BLaER1 (cell line): ENCODE data around the gene DNAJB4.

Experiments
- H3K27ac ChIP-seq: shearing (Covaris generic); formaldehyde crosslinking; 2 replicates; pipeline ENCODE4 v1.8.1; 2022
- H3K27me3 ChIP-seq: shearing (Covaris generic); formaldehyde crosslinking; 2 replicates; pipeline ENCODE4 v1.8.1; 2022
- H3K36me3 ChIP-seq: shearing (Covaris generic); formaldehyde crosslinking; 2 replicates; pipeline ENCODE4 v1.8.1; 2022
- H3K4me1 ChIP-seq: shearing (Covaris generic); formaldehyde crosslinking; 2 replicates; pipeline ENCODE4 v1.8.1; 2022
- H3K4me2 ChIP-seq: shearing (Covaris generic); formaldehyde crosslinking; 2 replicates; pipeline ENCODE4 v1.8.1; 2022
- H3K4me3 ChIP-seq: shearing (Covaris generic); formaldehyde crosslinking; 2 replicates; pipeline ENCODE4 v1.8.1; 2022
- H3K9ac ChIP-seq: shearing (Covaris generic); formaldehyde crosslinking; 2 replicates; pipeline ENCODE4 v1.8.1; 2022
- H3K9me3 ChIP-seq: shearing (Covaris generic); formaldehyde crosslinking; 2 replicates; pipeline ENCODE4 v1.8.1; 2022
- H4K20me1 ChIP-seq: shearing (Covaris generic); formaldehyde crosslinking; 2 replicates; pipeline ENCODE4 v1.8.1; 2022
- Cebpa-rat ChIP-seq: shearing (Covaris generic); IDR thresholded peaks from 2 replicates; pipeline ENCODE4 v1.8.1; 2022

Gene DNAJB4

DNA sequence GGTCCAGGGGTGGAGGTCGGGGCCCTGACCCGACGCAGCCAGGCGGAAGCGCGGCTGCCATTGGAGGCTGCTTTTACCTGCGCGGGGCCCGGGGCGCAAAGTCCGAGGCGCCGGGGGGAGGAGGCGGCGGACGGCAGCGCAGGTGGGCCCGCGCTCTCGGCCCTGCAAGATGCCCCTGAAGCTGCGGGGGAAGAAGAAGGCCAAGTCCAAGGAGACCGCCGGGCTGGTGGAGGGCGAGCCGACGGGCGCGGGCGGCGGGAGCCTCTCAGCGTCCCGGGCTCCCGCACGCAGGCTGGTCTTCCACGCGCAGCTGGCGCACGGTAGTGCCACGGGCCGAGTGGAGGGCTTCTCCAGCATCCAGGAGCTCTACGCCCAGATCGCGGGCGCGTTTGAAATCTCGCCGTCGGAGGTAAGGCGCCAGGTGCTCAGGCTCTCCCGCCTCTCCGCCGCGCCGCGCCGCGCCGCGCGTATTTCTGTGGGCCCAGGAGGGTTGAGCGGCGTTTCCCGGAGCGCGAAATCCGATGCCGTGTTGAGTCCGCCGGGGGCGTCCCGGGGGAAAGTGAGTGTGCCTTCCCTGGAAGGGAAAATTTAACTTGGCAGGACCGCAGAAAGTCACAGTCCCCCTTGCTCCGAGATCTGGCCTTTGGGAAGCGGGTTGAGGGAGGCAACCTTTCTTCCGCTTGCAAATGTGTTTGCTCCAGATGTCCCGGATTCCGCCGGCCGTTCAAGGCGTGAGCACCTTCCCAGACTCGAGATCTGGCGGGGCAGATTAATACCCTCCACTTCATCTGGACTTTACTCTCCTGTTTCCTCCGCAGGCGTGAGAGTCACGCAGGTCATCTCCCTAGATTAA is 41.4 kb downstream of the DNAJB4 start, which contains the start of gene GIPC2:
GIPC2 (plus strand) TSS at position 41 of the 853 bp plus-strand sequence; CDS start at position 170, 129 bp downstream.
- Histone ChIP-seq H3K4me3 (no peak within 1 kb of the TSS), H3K4me1 (no peaks in the 10 kb centered on the region), H3K27ac (no peak within 1 kb of the TSS), H4K20me1 (no peaks in the 10 kb centered on the region), H3K4me2 (no peak within 1 kb of the TSS), H3K27me3 (no peaks in the 10 kb centered on the region), H3K9ac (no peak within 1 kb of the TSS), H3K9me3 (peaks cover 18% of the 10 kb centered on the region), H3K36me3 (no peaks in the 10 kb centered on the region)
- no peak for TF ChIP-seq Cebpa-rat

DNA sequence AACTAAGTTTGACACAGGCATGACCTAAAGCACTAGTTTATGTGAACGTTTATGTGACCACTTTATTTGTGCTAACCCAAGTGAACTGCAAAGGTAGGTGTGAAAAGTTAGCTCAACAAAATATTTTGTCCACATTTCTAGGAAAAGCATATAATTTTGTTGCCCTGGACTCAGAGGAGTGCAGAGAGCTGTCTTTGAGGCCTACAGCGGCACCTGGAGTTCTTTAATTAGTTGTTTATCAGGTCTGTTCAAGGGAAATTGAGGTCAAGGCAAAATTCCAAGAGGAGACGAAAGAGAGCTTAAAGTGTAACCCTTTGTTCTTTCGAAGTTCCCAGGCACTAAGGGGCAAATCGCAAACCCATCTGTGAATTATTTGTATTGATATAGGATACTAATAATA is 42.4 kb downstream of the DNAJB4 start:
- Histone ChIP-seq H3K9me3 (peaks cover 18% of the 10 kb centered on the region), H3K27ac (no peak overlapping the region), H3K36me3 (no peaks in the 10 kb centered on the region), H3K4me2 (no peak overlapping the region), H3K4me1 (no peaks in the 10 kb centered on the region), H3K9ac (no peak overlapping the region), H3K27me3 (no peaks in the 10 kb centered on the region), H3K4me3 (no peak overlapping the region), H4K20me1 (no peaks in the 10 kb centered on the region)
- TF ChIP-seq Cebpa-rat: no peak

DNA sequence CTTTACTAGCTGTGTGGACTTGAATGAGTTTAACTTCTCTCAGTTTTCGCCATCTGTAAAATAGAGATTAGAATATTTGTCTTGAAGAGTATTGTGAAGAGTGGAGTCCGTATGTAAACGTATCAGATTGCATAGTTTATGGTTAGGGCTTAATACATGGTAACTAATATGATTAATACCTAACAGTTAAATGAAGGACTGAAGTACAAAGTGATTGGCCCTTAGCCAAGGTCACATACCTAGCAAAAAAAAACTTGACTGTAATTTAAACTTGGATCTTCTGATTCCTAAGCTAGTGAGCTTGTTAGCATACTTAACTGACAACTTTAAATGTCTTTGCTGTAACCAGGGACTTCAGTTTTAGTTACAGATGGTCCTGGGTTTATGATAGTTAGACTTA is 42.9 kb downstream of the DNAJB4 start:
- H3K4me2 ChIP-seq: no peak overlapping the region
- TF ChIP-seq Cebpa-rat: no peak
- no peak overlapping the region for H3K9ac ChIP-seq
- peaks cover 18% of the 10 kb centered on the region for H3K9me3 ChIP-seq
- no peak overlapping the region for H3K27ac ChIP-seq
- no peak overlapping the region for H3K4me3 ChIP-seq
- H3K27me3 ChIP-seq: no peaks in the 10 kb centered on the region
- H4K20me1 ChIP-seq: no peaks in the 10 kb centered on the region
- H3K4me1 ChIP-seq: no peaks in the 10 kb centered on the region
- no peaks in the 10 kb centered on the region for H3K36me3 ChIP-seq

DNA sequence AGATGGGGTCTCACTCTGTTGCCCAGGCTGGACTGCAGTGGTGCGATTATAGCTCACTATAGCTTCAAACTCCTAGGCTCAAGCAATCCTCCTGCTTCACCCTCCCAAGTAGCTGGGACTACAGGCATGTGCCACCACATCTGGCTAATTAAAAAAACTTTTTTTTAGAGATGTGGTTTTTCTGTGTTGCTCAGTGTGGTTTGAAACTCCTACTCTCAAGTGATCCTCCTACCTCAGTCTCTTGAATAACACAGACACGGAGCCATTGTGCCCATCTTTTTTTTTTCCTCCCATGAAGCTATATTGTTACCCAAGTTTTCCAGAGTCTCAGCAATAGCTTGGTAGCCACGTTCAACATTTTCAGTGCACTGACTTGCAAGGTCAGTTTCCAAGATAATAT is 43.7 kb downstream of the DNAJB4 start:
- Histone ChIP-seq H3K4me1 (no peaks in the 10 kb centered on the region), H3K27me3 (no peaks in the 10 kb centered on the region), H3K27ac (no peak overlapping the region), H3K36me3 (no peaks in the 10 kb centered on the region), H3K9me3 (peaks cover 18% of the 10 kb centered on the region), H3K4me2 (no peak overlapping the region), H3K9ac (no peak overlapping the region), H3K4me3 (no peak overlapping the region), H4K20me1 (no peaks in the 10 kb centered on the region)
- TF ChIP-seq Cebpa-rat: no peak

DNA sequence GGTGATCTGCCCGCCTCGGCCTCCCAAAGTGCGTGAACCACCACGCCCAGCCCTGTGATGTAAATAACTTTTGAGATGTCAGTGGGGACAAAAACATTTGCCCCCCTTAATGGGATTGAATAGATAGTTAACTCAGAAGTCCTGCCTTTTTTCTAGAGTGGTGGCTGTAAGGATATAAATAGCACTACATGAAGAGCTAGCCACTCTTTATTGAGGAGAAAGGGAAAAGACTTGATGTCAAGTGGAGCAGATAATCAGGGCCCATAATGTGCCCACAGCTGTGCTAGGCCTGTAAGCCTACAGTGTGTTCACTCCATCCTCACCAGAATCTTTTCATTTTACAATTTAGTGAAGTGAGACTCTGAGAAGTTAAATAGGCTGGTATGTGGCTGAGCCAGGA is 44.7 kb downstream of the DNAJB4 start:
- H3K9ac ChIP-seq: no peak overlapping the region
- H3K27me3 ChIP-seq: no peaks in the 10 kb centered on the region
- H3K27ac ChIP-seq: no peak overlapping the region
- no peak for TF ChIP-seq Cebpa-rat
- no peak overlapping the region for H3K4me3 ChIP-seq
- H4K20me1 ChIP-seq: no peaks in the 10 kb centered on the region
- peaks cover 18% of the 10 kb centered on the region for H3K9me3 ChIP-seq
- no peak overlapping the region for H3K4me2 ChIP-seq
- no peaks in the 10 kb centered on the region for H3K36me3 ChIP-seq
- no peaks in the 10 kb centered on the region for H3K4me1 ChIP-seq

DNA sequence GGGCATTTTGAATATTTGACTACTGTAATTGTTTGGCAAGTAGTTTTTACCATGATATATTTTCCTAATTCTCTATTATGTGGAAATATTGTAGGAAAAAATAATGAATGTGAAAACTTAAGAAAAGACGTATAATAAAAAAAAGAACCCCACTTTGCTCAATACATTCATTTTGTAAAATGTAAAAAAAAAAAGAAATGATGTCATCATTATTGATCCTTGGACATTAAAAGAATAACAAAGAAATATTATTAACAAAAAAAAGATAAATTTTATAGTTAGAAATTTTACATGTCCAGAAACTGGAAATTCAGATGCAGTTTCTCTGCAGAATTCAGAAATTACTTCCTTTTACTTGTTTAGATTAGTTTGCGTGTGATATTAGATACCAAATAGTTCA is 46.3 kb downstream of the DNAJB4 start:
- H3K27me3 ChIP-seq: no peaks in the 10 kb centered on the region
- no peaks in the 10 kb centered on the region for H3K36me3 ChIP-seq
- H3K9me3 ChIP-seq: peaks cover 7% of the 10 kb centered on the region
- TF ChIP-seq Cebpa-rat: no peak
- no peaks in the 10 kb centered on the region for H3K4me1 ChIP-seq
- H4K20me1 ChIP-seq: no peaks in the 10 kb centered on the region
- H3K4me3 ChIP-seq: no peak overlapping the region
- no peak overlapping the region for H3K4me2 ChIP-seq
- no peak overlapping the region for H3K27ac ChIP-seq
- H3K9ac ChIP-seq: no peak overlapping the region

DNA sequence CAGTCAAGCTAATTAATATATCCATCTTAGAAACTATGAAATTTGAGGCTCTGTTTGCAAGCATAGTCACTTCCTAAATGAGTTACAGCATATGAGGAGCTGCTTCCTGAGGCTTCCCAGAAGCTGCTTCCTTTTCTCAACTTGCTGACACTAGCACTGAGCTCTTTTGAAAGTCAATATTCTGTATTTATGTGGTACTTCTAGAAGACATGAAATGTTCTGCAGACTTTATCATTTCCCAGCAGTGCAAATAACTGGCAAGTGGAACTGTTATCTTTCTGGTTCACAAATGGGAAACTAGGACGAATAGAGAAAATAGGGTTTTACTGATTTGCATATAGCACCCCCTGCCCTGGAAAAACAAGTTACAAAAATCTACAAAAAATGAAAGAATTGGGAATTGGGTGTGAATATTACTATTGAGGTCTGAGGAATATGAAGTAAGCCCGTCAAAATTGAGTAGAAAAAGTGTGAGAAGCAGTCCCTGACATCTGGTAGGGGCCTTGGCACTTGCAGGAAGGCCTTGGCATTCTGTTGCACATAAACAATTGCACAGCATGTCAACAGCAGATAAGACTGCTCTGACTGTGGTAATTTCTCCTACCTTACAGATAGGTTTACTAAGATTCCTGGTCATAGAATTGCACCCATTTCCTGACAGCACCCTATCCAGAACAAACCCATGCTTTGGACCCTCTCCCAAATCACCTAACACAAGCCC is 48.1 kb downstream of the DNAJB4 start:
- no peak for TF ChIP-seq Cebpa-rat
- no peak overlapping the region for H3K4me3 ChIP-seq
- no peaks in the 10 kb centered on the region for H3K4me1 ChIP-seq
- no peaks in the 10 kb centered on the region for H3K36me3 ChIP-seq
- H3K9ac ChIP-seq: no peak overlapping the region
- no peaks in the 10 kb centered on the region for H3K27me3 ChIP-seq
- no peaks in the 10 kb centered on the region for H3K9me3 ChIP-seq
- H3K4me2 ChIP-seq: no peak overlapping the region
- no peak overlapping the region for H3K27ac ChIP-seq
- H4K20me1 ChIP-seq: no peaks in the 10 kb centered on the region

DNA sequence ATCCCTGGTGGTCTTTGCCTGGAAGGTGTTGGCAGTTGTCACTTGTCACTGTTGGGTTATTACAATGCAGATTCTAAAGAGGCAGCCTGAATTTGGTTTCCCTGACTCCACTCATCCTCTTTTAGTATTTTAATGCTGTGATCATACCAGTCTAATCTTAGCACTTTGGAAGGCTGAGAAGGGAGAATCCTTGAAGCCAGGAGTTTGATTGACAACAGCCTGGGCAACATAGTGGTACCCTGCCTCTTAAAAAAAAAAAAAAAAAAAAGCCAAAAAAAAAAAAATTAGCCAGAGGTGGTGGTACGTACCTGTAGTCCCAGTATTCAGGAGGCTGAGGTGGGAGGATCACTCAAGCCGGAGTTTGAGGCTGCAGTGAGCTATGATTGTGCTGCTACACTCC is 48.8 kb downstream of the DNAJB4 start:
- Histone ChIP-seq H3K27ac (no peak overlapping the region), H3K4me3 (no peak overlapping the region), H3K27me3 (no peaks in the 10 kb centered on the region), H3K36me3 (no peaks in the 10 kb centered on the region), H3K4me2 (no peak overlapping the region), H4K20me1 (no peaks in the 10 kb centered on the region), H3K9ac (no peak overlapping the region), H3K4me1 (no peaks in the 10 kb centered on the region), H3K9me3 (no peaks in the 10 kb centered on the region)
- TF ChIP-seq Cebpa-rat: no peak

DNA sequence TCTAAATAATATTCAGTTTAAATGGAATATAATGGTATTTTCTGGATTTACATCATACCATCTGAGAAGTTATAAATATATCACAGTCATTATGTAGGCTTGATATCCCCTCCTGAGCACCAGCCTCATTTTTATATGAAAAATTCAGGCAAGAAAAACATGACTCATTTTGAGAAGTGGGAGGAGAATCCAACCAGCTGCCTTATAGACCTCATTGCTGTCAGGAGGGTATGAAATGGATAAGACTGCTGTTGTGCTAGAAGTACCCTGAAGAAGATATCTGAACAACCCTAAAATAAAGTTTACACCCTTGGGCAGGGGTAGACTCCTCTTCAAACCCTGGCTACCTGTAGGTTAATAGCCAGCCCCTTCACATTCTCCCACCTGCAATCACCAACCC is 49.8 kb downstream of the DNAJB4 start:
- H3K4me3 ChIP-seq: no peak overlapping the region
- H3K27ac ChIP-seq: no peak overlapping the region
- H4K20me1 ChIP-seq: no peaks in the 10 kb centered on the region
- no peaks in the 10 kb centered on the region for H3K9me3 ChIP-seq
- no peak overlapping the region for H3K9ac ChIP-seq
- no peaks in the 10 kb centered on the region for H3K4me1 ChIP-seq
- no peak overlapping the region for H3K4me2 ChIP-seq
- no peak for TF ChIP-seq Cebpa-rat
- no peaks in the 10 kb centered on the region for H3K27me3 ChIP-seq
- no peaks in the 10 kb centered on the region for H3K36me3 ChIP-seq

DNA sequence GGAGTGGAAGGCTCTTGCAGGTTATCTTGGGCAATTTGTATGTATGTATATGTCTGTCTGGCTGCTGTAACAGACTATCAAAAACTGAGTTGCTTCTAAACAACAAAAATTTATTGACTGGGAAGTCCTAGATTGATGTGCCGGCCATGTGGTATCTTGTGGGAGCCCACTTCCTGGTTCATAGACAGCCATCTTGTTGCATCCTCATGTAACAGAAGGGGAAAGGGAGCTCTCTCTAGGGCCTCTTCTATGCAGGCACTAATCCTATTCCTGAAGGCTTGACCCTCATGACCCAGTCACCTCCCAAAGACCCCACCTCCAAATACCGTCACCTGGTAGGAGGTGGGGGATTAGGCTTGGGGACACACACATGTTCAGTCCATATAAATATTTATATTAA is 50.2 kb downstream of the DNAJB4 start:
- Histone ChIP-seq H3K4me2 (no peak overlapping the region), H3K27ac (no peak overlapping the region)
- TF ChIP-seq Cebpa-rat: no peak

More for the DNA sequence above, 50.2 kb downstream of the DNAJB4 start:
- Histone ChIP-seq H3K4me1 (no peaks in the 10 kb centered on the region), H3K36me3 (no peaks in the 10 kb centered on the region), H4K20me1 (no peaks in the 10 kb centered on the region), H3K9ac (no peak overlapping the region), H3K27me3 (no peaks in the 10 kb centered on the region), H3K4me3 (no peak overlapping the region), H3K9me3 (no peaks in the 10 kb centered on the region)
